GM12878 (cell line): ENCODE measurements around the gene EPB41L4A. TPM values are rescaled to one million over a fixed set of nuclear protein-coding genes. Genes with fewer than 3 reads are reported as not detected.

ENCODE experiments used
- ATAC-seq: fragments of 200-7000 bp; cut with Tn5 transposase; 3 replicates; pipeline ENCODE4 v1.9.1; 2020; ENCODE audit warnings: mild to moderate bottlenecking, moderate library complexity
- BruUV-seq: library from RNA; stranded (reverse); fragments of 400-500 nt; replicated peaks from 2 replicates; lab custom pipeline; 2021; lab: Mats Ljungman, UMichigan
- CTCF ChIA-PET: fragments of 300-600 bp; sonication (Branson Sonifier 250); formaldehyde crosslinking; extraction: SDS; loops from one replicate; lab custom pipeline; 2021; ENCODE audit warnings: inconsistent platforms; lab: Yijun Ruan, JAX
- POLR2A ChIA-PET: fragments of 350-600 bp; formaldehyde crosslinking; extraction: SDS; loops from one replicate; lab custom pipeline; 2021; ENCODE audit warnings: inconsistent platforms; lab: Charles Lee
- RAD21 ChIA-PET: fragments of 300-600 bp; sonication (Branson Sonifier 250); formaldehyde crosslinking; loops from one replicate; lab custom pipeline; 2023; ENCODE audit warnings: antibody characterized with exemption; ENCODE audit not compliant: unreplicated experiment; lab: Charles Lee
- SMC1A ChIA-PET: fragments of 300-600 bp; sonication (Branson Sonifier 250); formaldehyde crosslinking; loops from one replicate; lab custom pipeline; 2023; ENCODE audit not compliant: unreplicated experiment, uncharacterized antibody; lab: Charles Lee
- DNase-seq: peaks from one replicate; pipeline ENCODE4 v3.0.0-alpha.2; 2011; ENCODE audit warnings: low read depth, low spot score
- FAIRE-seq: peaks from 3 replicates; lab custom pipeline; 2011; peaks lifted over from hg19 to GRCh38; lab: Jason Lieb, UNC
- H2AFZ ChIP-seq: 2 replicates; pipeline ENCODE4 v1.6.0; 2011; ENCODE audit warnings: low read depth, low read length, control low read depth; ENCODE audit not compliant: control insufficient read depth
- H3K27ac ChIP-seq: 2 replicates; pipeline ENCODE4 v1.5.1; 2011; ENCODE audit warnings: control low read depth; ENCODE audit not compliant: control insufficient read depth, insufficient read depth
- H3K27me3 ChIP-seq, 2 experiments: replicated peaks in 1 of 2; 2 replicates each; pipeline versions ENCODE4 v1.6.0 to v1.6.1; 2011; ENCODE audit warnings: low read length in 1 of 2; ENCODE audit not compliant: control insufficient read depth in 2 of 2, insufficient read depth in 2 of 2
- H3K36me3 ChIP-seq, 2 experiments: 2 replicates each; pipeline ENCODE4 v1.5.1; 2011; ENCODE audit warnings: low read length in 1 of 2; ENCODE audit not compliant: control insufficient read depth in 2 of 2, insufficient read depth in 2 of 2
- H3K4me1 ChIP-seq: 2 replicates; pipeline ENCODE4 v1.6.1; 2011; ENCODE audit warnings: mild to moderate bottlenecking, low read length, moderate library complexity, mixed read lengths; ENCODE audit not compliant: control insufficient read depth, insufficient read depth
- H3K4me2 ChIP-seq: 2 replicates; pipeline ENCODE4 v1.6.0; 2011; ENCODE audit warnings: control low read depth; ENCODE audit not compliant: control insufficient read depth, insufficient read depth
- H3K4me3 ChIP-seq: fragments of 200-600 bp; sonication (generic); 2 replicates; pipeline ENCODE4 v1.5.1; 2016
- H3K79me2 ChIP-seq: 2 replicates; pipeline ENCODE4 v1.6.0; 2011; ENCODE audit warnings: low read length; ENCODE audit not compliant: control insufficient read depth, insufficient read depth
- H3K9ac ChIP-seq: 2 replicates; pipeline ENCODE4 v1.8.0; 2011; ENCODE audit warnings: low read length, control low read depth, mixed read lengths; ENCODE audit not compliant: control insufficient read depth, insufficient read depth
- H3K9me3 ChIP-seq: replicated peaks from 3 replicates; pipeline ENCODE4 v1.5.1; 2011; ENCODE audit warnings: mild to moderate bottlenecking, low read length; ENCODE audit not compliant: control insufficient read depth, insufficient read depth
- H4K20me1 ChIP-seq: 2 replicates; pipeline ENCODE4 v1.6.0; 2011; ENCODE audit not compliant: control insufficient read depth, insufficient read depth
- CBX3 ChIP-seq: fragments of 200-600 bp; sonication (generic); IDR thresholded peaks from 2 replicates; pipeline ENCODE4 v1.6.1; 2016; ENCODE audit warnings: low read depth, borderline replicate concordance
- FOXM1 ChIP-seq: IDR thresholded peaks from 2 replicates; pipeline ENCODE4 v1.6.1; 2012; ENCODE audit warnings: low read depth, mild to moderate bottlenecking, inconsistent platforms, low read length, moderate library complexity
- IRF5 ChIP-seq: fragments of 450-650 bp; IDR thresholded peaks from 2 replicates; pipeline ENCODE4 v1.6.1; 2017; ENCODE audit warnings: borderline replicate concordance
- RBBP5 ChIP-seq: fragments of 200-600 bp; sonication (generic); conservative IDR thresholded peaks from 2 replicates; pipeline ENCODE4 v1.6.1; 2016
- SUPT20H ChIP-seq: IDR thresholded peaks from 2 replicates; pipeline ENCODE4 v1.6.1; 2011; ENCODE audit warnings: low read depth, mild to moderate bottlenecking, low read length, moderate library complexity, borderline replicate concordance; ENCODE audit not compliant: control insufficient read depth
- SUZ12 ChIP-seq: fragments of 200-600 bp; sonication (generic); IDR thresholded peaks from one replicate; pipeline ENCODE4 v1.6.1; 2018; ENCODE audit warnings: antibody characterized with exemption, mild to moderate bottlenecking; ENCODE audit not compliant: unreplicated experiment
- ZNF274 ChIP-seq: IDR thresholded peaks from one replicate; pipeline ENCODE4 v1.8.0; 2011; ENCODE audit not compliant: insufficient read length, insufficient read depth
- WGBS: methylation state at CpG from one replicate; pipeline ENCODE4 v1.1.6; 2016; ENCODE audit warnings: low lambda C conversion rate; ENCODE audit not compliant: insufficient replicate concordance, insufficient coverage; ENCODE audit errors: missing lambda C conversion rate; 5-methylcytosine and 5-hydroxymethylcytosine counted together
- in situ Hi-C: fragments of 300-500 bp; cut with MboI; formaldehyde crosslinking; loops from 9 replicates; pipeline ENCODE4 v1.14.3; 2018; ENCODE audit warnings: mixed read lengths
- intact Hi-C: fragments of 100-400 bp; cut with micrococcal nuclease; formaldehyde crosslinking; loops from one replicate; pipeline ENCODE4 v1.14.2; 2022; ENCODE audit not compliant: unreplicated experiment
- polyA plus RNA-seq, 11 experiments: library from polyadenylated mRNA; depleted of rRNA in 4 of 11; unstranded in 6 of 11; stranded (reverse) in 5 of 11; fragments of >200 nt; fragmentation: Nextera tagmentation in 4 of 11; fragmentation: Illumina TruSeq in 1 of 11; extraction: Ambion mirVana in 4 of 11; extraction: Trizol in 1 of 11; gene quantifications; 1 replicate in 1 of 11; 2 replicates in 10 of 11; pipeline versions ENCODE4 v1.2.1 to v1.2.3, GENCODE V29; 2011 to 2016; ENCODE audit warnings: inconsistent platforms in 2 of 11, missing spikeins in 2 of 11, low read depth in 1 of 11
- total RNA-seq, 4 experiments: library from RNA; depleted of rRNA in 3 of 4; stranded (reverse); fragments of >200 nt in 3 of 4; fragmentation: Illumina TruSeq in 1 of 4; extraction: Trizol in 1 of 4; gene quantifications; 2 replicates each; pipeline versions ENCODE4 v1.2.1 to v1.2.3, GENCODE V29; 2013 to 2021
- TF ChIP-seq, protein P1 (sequence below): IDR thresholded peaks from 2 replicates; pipeline ENCODE4 v1.6.1; 2012; ENCODE audit warnings: low read depth, low read length, improper control_type of control experiment

EPB41L4A gene
- total and polyA plus RNA-seq, 10 of the 15 experiments (the other 5 are each of a cell fraction or from before 2014, with no cell fraction given), result 0.10 to 0.67 (median 0.30) TPM

DNA sequence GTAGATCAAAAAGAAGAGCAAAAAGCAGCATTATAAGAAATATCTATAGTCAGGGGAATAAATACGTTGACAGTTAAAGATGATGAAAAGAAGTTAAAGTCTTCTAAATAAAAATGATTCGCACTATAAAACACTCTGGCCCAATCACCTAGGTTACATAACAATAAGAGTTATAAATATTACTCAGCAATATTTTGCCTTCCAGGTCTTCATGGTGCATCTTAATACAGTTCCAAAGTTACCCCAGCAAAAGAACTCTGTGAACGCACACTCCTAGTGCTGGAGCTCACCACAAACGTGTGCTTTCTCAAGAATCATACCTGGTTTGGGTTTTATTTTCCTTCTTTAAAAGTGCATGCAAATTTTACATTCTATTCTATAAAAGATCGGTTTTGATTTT is 44.7 kb downstream of the EPB41L4A start (continued):
- no peak for TF ChIP-seq IRF5
- no peak for TF ChIP-seq SUZ12
- TF ChIP-seq, protein P1, sequence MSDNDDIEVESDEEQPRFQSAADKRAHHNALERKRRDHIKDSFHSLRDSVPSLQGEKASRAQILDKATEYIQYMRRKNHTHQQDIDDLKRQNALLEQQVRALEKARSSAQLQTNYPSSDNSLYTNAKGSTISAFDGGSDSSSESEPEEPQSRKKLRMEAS, result no peak

GRCh38 chr5:112373885-112374284 is 45.2 kb downstream of the EPB41L4A start:
- intact Hi-C loops (no loop called here), in situ Hi-C loops (no loop called here)
- no peak overlapping the region for H2AFZ ChIP-seq
- no peak overlapping the region for H3K4me3 ChIP-seq
- TF ChIP-seq CBX3, result no peak
- no peak for TF ChIP-seq FOXM1
- TF ChIP-seq ZNF274, result no peak
- no peak for TF ChIP-seq RBBP5
- TF ChIP-seq SUPT20H, result no peak
- no peak overlapping the region for H3K9ac ChIP-seq
- H3K36me3 ChIP-seq, result no peaks in the 10 kb centered on the region
- no peak overlapping the region for H3K4me2 ChIP-seq
- RAD21 ChIA-PET, result no interaction called here
- CTCF ChIA-PET, result interaction anchor here (0.9 to 1.6 kb wide), 3 partner anchors 9 to 154 kb away, joined by 3 to 6 read pairs (median 4); no protein-coding TSS in a partner anchor
- H3K4me1 ChIP-seq, result no peaks in the 10 kb centered on the region
- H3K27me3 ChIP-seq, result no peaks in the 10 kb centered on the region
- H3K27ac ChIP-seq, result no peak overlapping the region
- 39% methylated on average over 2 of the region's 2 CpGs for whole genome bisulfite sequencing
- no peaks in the 10 kb centered on the region for H3K79me2 ChIP-seq
- H3K9me3 ChIP-seq, result no peaks in the 10 kb centered on the region
- no peaks in the 10 kb centered on the region for H4K20me1 ChIP-seq
- ATAC-seq (no peak), FAIRE-seq (no peak), DNase-seq (no peak)
- POLR2A ChIA-PET, result no interaction called here
- SMC1A ChIA-PET, result interaction anchor here (1.6 to 2.2 kb wide), 2 partner anchors 13 to 26 kb away, joined by 4 to 6 read pairs; no protein-coding TSS in a partner anchor
- no TSS peak for BruUV-seq
